KMS-11 (cell line): ENCODE results near the gene UGGT1.

Source experiments
- H2AFZ ChIP-seq: fragments of 200-600 bp; sonication (generic); 2 replicates; pipeline ENCODE4 v1.6.1; 2016; ENCODE audit warnings: antibody characterized with exemption, mixed run types, low read depth
- H3K27ac ChIP-seq: fragments of 200-600 bp; sonication (generic); 2 replicates; pipeline ENCODE4 v1.6.1; 2016; ENCODE audit warnings: mild to moderate bottlenecking, mixed run types
- H3K27me3 ChIP-seq: fragments of 200-600 bp; sonication (generic); 2 replicates; pipeline ENCODE4 v1.6.1; 2017; ENCODE audit warnings: mild to moderate bottlenecking, low read depth, mixed run types, moderate library complexity; ENCODE audit not compliant: insufficient read depth
- H3K36me3 ChIP-seq: fragments of 200-600 bp; sonication (generic); 2 replicates; pipeline ENCODE4 v1.6.1; 2017; ENCODE audit warnings: mild to moderate bottlenecking, mixed run types; ENCODE audit not compliant: insufficient read depth
- H3K4me1 ChIP-seq: fragments of 200-600 bp; sonication (generic); 2 replicates; pipeline ENCODE4 v1.6.1; 2016; ENCODE audit warnings: mild to moderate bottlenecking, low read depth, mixed run types; ENCODE audit not compliant: poor library complexity, severe bottlenecking
- H3K4me2 ChIP-seq: fragments of 200-600 bp; sonication (generic); 2 replicates; pipeline ENCODE4 v1.7.0; 2016; ENCODE audit warnings: mild to moderate bottlenecking, mixed run types
- H3K4me3 ChIP-seq: fragments of 200-600 bp; sonication (generic); IDR thresholded peaks from 2 replicates; pipeline ENCODE4 v1.6.1; 2017; ENCODE audit warnings: low read depth, low read length, mixed read lengths; ENCODE audit not compliant: insufficient read depth
- H3K79me2 ChIP-seq: fragments of 200-600 bp; sonication (generic); 2 replicates; pipeline ENCODE4 v1.6.1; 2016; ENCODE audit warnings: low read depth, mixed run types; ENCODE audit not compliant: insufficient read depth
- H3K9ac ChIP-seq: fragments of 200-600 bp; sonication (generic); 2 replicates; pipeline ENCODE4 v1.6.1; 2016; ENCODE audit warnings: mild to moderate bottlenecking, mixed run types
- H4K20me1 ChIP-seq: fragments of 200-600 bp; sonication (generic); 2 replicates; pipeline ENCODE4 v1.6.1; 2016; ENCODE audit warnings: mild to moderate bottlenecking, mixed run types; ENCODE audit not compliant: insufficient read depth
- TF ChIP-seq, protein P1 (sequence below): fragments of 200-600 bp; sonication (generic); conservative IDR thresholded peaks from 2 replicates; pipeline ENCODE4 v1.6.1; 2017; ENCODE audit warnings: low read depth, mild to moderate bottlenecking, antibody characterized with exemption, low read length, moderate library complexity, mixed read lengths

UGGT1 gene, protein sequence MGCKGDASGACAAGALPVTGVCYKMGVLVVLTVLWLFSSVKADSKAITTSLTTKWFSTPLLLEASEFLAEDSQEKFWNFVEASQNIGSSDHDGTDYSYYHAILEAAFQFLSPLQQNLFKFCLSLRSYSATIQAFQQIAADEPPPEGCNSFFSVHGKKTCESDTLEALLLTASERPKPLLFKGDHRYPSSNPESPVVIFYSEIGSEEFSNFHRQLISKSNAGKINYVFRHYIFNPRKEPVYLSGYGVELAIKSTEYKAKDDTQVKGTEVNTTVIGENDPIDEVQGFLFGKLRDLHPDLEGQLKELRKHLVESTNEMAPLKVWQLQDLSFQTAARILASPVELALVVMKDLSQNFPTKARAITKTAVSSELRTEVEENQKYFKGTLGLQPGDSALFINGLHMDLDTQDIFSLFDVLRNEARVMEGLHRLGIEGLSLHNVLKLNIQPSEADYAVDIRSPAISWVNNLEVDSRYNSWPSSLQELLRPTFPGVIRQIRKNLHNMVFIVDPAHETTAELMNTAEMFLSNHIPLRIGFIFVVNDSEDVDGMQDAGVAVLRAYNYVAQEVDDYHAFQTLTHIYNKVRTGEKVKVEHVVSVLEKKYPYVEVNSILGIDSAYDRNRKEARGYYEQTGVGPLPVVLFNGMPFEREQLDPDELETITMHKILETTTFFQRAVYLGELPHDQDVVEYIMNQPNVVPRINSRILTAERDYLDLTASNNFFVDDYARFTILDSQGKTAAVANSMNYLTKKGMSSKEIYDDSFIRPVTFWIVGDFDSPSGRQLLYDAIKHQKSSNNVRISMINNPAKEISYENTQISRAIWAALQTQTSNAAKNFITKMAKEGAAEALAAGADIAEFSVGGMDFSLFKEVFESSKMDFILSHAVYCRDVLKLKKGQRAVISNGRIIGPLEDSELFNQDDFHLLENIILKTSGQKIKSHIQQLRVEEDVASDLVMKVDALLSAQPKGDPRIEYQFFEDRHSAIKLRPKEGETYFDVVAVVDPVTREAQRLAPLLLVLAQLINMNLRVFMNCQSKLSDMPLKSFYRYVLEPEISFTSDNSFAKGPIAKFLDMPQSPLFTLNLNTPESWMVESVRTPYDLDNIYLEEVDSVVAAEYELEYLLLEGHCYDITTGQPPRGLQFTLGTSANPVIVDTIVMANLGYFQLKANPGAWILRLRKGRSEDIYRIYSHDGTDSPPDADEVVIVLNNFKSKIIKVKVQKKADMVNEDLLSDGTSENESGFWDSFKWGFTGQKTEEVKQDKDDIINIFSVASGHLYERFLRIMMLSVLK (N-terminal part only)

DNA sequence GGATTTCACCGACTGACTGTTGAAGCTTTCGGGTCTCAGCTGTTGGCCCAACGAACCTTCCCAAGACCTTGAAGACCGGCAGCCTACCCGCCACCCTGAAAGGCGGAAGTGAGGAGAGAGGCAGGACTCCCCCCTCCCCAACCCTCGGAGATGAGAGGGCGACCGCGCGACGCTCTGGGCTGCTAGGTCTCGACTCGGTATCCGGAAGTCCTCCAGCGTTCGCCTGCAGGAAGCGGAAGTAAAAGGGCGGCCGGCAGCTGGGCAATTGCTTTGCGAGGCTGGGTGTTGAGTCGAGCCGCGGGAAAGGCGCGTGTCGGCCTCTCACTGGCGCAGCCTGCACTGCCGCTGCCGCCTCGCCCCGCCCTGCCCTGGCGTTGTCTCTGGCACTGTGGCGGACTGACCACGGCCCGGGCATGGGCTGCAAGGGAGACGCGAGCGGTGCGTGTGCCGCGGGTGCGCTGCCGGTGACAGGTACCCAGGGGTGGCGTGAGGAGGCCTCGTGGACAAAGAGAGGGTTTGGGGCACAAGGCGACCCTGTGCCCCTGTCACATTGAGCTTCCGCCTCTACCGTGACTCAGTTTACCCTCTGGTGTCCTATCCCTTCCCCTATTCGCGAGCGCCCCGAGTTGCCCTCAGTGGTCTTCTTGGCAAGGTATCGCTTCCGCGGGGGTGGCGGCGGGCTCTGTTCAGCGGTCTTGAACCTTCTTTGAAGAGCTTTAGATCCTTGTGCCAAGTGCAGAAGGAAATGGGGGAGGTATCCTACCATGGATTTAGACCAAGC, at the start of gene UGGT1:
TSS of gene UGGT1 (plus strand) at position 256 of the 781 bp plus-strand sequence. CDS start at position 414, 158 bp downstream.
- TF ChIP-seq, protein P1, sequence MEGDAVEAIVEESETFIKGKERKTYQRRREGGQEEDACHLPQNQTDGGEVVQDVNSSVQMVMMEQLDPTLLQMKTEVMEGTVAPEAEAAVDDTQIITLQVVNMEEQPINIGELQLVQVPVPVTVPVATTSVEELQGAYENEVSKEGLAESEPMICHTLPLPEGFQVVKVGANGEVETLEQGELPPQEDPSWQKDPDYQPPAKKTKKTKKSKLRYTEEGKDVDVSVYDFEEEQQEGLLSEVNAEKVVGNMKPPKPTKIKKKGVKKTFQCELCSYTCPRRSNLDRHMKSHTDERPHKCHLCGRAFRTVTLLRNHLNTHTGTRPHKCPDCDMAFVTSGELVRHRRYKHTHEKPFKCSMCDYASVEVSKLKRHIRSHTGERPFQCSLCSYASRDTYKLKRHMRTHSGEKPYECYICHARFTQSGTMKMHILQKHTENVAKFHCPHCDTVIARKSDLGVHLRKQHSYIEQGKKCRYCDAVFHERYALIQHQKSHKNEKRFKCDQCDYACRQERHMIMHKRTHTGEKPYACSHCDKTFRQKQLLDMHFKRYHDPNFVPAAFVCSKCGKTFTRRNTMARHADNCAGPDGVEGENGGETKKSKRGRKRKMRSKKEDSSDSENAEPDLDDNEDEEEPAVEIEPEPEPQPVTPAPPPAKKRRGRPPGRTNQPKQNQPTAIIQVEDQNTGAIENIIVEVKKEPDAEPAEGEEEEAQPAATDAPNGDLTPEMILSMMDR = no peak
- peak within 1 kb of the TSS; percentile 63 for H2AFZ ChIP-seq
- H3K36me3 ChIP-seq = no peaks in the 10 kb centered on the region

DNA sequence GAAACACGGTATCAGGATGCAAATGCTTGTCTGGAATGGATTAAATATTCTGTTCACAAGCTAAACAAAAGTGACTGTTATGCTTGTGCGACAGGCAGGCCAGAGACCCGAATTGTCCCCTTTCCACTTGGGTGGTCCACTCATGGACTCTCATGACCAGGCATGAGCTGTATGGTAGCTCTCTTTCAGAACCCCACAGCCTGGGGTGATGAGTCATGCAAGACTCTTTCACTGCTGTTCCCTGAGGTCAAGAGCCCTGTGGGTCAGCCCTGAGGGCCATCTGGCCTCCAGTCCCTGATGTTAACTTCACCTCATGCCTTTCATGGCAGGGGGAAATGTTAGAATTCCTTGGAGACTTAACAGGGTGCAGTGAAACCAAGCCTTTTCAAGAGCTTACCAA, 49.4 kb upstream of the UGGT1 start:
- no peak overlapping the region for H3K27ac ChIP-seq

More for the DNA sequence above, at the start of gene UGGT1:
- Histone ChIP-seq H3K4me3 (no peak within 1 kb of the TSS), H3K4me1 (peaks cover 22% of the 10 kb centered on the region), H3K4me2 (peak within 1 kb of the TSS; percentile 58), H3K79me2 (peaks cover 40% of the 10 kb centered on the region), H3K27me3 (no peaks in the 10 kb centered on the region), H3K27ac (peak within 1 kb of the TSS; percentile 71), H3K9ac (peak within 1 kb of the TSS; percentile 82), H4K20me1 (no peaks in the 10 kb centered on the region)

DNA sequence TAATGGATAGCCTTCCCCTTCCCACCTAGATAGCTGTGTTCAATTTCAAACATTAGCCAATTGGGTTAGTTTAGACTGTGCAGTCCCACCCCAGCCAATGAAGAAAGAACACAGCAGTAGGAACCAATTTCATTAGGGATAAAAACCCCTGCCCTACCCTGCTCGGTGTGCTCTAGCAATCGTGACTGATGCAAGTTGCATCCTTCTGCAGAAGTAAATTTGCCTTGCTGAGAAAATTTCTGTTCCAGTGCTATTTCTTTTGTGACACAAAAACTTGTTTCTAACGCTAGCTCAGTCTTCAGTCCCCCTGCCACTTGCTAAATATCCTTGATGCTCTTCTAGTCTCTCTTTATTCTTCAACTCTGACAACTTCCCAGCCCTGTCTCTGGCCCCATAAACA, 48.0 kb upstream of the UGGT1 start:
- H3K27ac ChIP-seq = no peak overlapping the region
- H4K20me1 ChIP-seq = no peaks in the 10 kb centered on the region
- no peak overlapping the region for H2AFZ ChIP-seq
- H3K4me3 ChIP-seq = no peak overlapping the region
- H3K27me3 ChIP-seq = no peaks in the 10 kb centered on the region
- H3K4me1 ChIP-seq = no peaks in the 10 kb centered on the region
- H3K4me2 ChIP-seq = no peak overlapping the region
- TF ChIP-seq, protein P1 = no peak
- no peaks in the 10 kb centered on the region for H3K36me3 ChIP-seq
- no peaks in the 10 kb centered on the region for H3K79me2 ChIP-seq
- H3K9ac ChIP-seq = no peak overlapping the region

More for the DNA sequence above, 49.4 kb upstream of the UGGT1 start:
- Histone ChIP-seq H3K79me2 (no peaks in the 10 kb centered on the region), H2AFZ (no peak overlapping the region), H3K9ac (no peak overlapping the region), H3K36me3 (no peaks in the 10 kb centered on the region), H3K4me3 (no peak overlapping the region), H3K4me2 (no peak overlapping the region), H3K27me3 (no peaks in the 10 kb centered on the region), H3K4me1 (no peaks in the 10 kb centered on the region), H4K20me1 (no peaks in the 10 kb centered on the region)
- TF ChIP-seq, protein P1 = no peak
